Sigmoid colon (tissue), 7 donors: Measurements from ENCODE around the gene PRM1. TPM values are rescaled to one million over a fixed set of nuclear protein-coding genes. Genes with fewer than 3 reads are reported as not detected.

Source experiments
- DNase-seq: peaks from one replicate; pipeline ENCODE4 v3.0.0-alpha.2; 2019
- H3K27ac ChIP-seq, 4 donors: fragments of 200-600 bp; sonication (generic); one replicate each; pipeline ENCODE4 v1.5.1; 2016 to 2019; ENCODE audit warnings: mild to moderate bottlenecking in 1 of 4
- H3K27me3 ChIP-seq, 3 donors: fragments of 200-600 bp; sonication (generic); one replicate each; pipeline ENCODE4 v1.5.1; 2019; ENCODE audit warnings: mild to moderate bottlenecking in 1 of 3
- H3K36me3 ChIP-seq, 4 donors: fragments of 200-600 bp; sonication (generic); one replicate each; pipeline ENCODE4 v1.5.1; 2016 to 2019
- H3K4me1 ChIP-seq, 4 donors: fragments of 200-600 bp; sonication (generic); one replicate each; pipeline ENCODE4 v1.5.1; 2017 to 2019
- H3K4me3 ChIP-seq, 4 donors: fragments of 200-600 bp; sonication (generic); one replicate each; pipeline ENCODE4 v1.5.1; 2017 to 2019; ENCODE audit warnings: mild to moderate bottlenecking in 2 of 4, moderate library complexity in 1 of 4
- H3K9me3 ChIP-seq, 4 donors: fragments of 200-600 bp in 3 of 4; sonication (generic) in 3 of 4; one replicate each; pipeline versions ENCODE4 v1.5.1 to v1.6.1; 2013 to 2019
- EP300 ChIP-seq, 4 donors: sonication (generic); formaldehyde crosslinking; IDR thresholded peaks; one replicate each; pipeline ENCODE4 v1.6.1; 2017; ENCODE audit warnings: antibody characterized with exemption in 4 of 4
- POLR2A ChIP-seq, 2 donors: fragments of 450-650 bp; IDR thresholded peaks; one replicate each; pipeline ENCODE4 v1.6.1; 2016; ENCODE audit warnings: antibody characterized with exemption in 2 of 2, mild to moderate bottlenecking in 2 of 2, moderate library complexity in 2 of 2
- POLR2AphosphoS5 ChIP-seq, 4 donors: sonication (generic); formaldehyde crosslinking; IDR thresholded peaks; one replicate each; pipeline ENCODE4 v1.6.1; 2017; ENCODE audit warnings: antibody characterized with exemption in 4 of 4
- WGBS, 2 donors: extraction: QIAGEN DNeasy Blood & Tissue Kit; methylation state at CpG; one replicate each; pipeline ENCODE4 v1.1.7; 2013; 5-methylcytosine and 5-hydroxymethylcytosine counted together
- intact Hi-C: fragments of 100-400 bp; cut with DNase I; formaldehyde crosslinking; loops from one replicate; pipeline ENCODE4 v1.15.1; 2023
- polyA plus RNA-seq, 3 donors: library from polyadenylated mRNA; stranded (reverse); fragments of 200-250 nt; gene quantifications; one replicate each; pipeline ENCODE4 v1.2.3, GENCODE V29; 2013
- total RNA-seq, 4 donors: library from RNA; depleted of rRNA; stranded (reverse); fragments of >200 nt; gene quantifications; one replicate each; pipeline ENCODE4 v1.1.0, GENCODE V29; 2016
- TF ChIP-seq, protein P1 (sequence below), 4 experiments: fragments of 450-650 bp in 3 of 4; fragments of 200-600 bp in 1 of 4; IDR thresholded peaks; one replicate each; pipeline ENCODE4 v1.5.1; 2016 to 2019; ENCODE audit warnings: antibody characterized with exemption in 4 of 4, mild to moderate bottlenecking in 3 of 4, moderate library complexity in 2 of 4
- donor health status: healthy with polysubstance abuse.
- donor health status: Bipolar disorder and iron deficiency.
- donor health status: healthy.

The PRM1 gene
- total and polyA plus RNA-seq, 7 donors = not detected

DNA sequence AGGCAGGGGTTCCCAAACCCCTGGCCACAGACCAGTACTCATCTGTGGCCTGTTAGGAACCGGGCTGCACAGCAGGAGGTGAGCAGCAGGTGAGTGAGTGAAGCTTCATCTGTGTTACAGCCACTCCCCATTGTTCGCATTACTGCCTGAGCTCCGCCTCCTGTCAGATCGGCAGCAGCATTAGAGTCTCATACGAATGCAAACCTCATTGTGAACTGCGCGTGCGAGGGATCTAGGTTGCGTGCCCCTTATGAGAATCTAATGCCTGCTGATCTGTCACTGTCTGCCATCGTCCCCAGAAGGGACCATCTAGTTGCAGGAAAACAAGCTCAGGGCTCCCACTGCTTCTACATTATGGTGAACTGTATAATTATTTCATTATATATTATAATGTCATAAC lies 39.0 kb upstream of the PRM1 start:
- Histone ChIP-seq H3K36me3 (no peaks in the 10 kb centered on the region), H3K9me3 (no peaks in the 10 kb centered on the region), H3K4me3 (no peak overlapping the region), H3K4me1 (no peaks in the 10 kb centered on the region), H3K27me3 (no peaks in the 10 kb centered on the region), H3K27ac (no peak overlapping the region)
- intact Hi-C loops = no loop called here
- DNase-seq = no peak
- 49 to 81% methylated on average over 10 of the region's 10 CpGs for WGBS, 2 donors
- no peak for TF ChIP-seq POLR2AphosphoS5 (IDR thresholded peaks at IDR 0.05)
- TF ChIP-seq, protein P1, sequence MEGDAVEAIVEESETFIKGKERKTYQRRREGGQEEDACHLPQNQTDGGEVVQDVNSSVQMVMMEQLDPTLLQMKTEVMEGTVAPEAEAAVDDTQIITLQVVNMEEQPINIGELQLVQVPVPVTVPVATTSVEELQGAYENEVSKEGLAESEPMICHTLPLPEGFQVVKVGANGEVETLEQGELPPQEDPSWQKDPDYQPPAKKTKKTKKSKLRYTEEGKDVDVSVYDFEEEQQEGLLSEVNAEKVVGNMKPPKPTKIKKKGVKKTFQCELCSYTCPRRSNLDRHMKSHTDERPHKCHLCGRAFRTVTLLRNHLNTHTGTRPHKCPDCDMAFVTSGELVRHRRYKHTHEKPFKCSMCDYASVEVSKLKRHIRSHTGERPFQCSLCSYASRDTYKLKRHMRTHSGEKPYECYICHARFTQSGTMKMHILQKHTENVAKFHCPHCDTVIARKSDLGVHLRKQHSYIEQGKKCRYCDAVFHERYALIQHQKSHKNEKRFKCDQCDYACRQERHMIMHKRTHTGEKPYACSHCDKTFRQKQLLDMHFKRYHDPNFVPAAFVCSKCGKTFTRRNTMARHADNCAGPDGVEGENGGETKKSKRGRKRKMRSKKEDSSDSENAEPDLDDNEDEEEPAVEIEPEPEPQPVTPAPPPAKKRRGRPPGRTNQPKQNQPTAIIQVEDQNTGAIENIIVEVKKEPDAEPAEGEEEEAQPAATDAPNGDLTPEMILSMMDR (IDR thresholded peaks at IDR 0.05) = no peak
- no peak for TF ChIP-seq EP300 (IDR thresholded peaks at IDR 0.05)
- no peak for TF ChIP-seq POLR2A (IDR thresholded peaks at IDR 0.05)

DNA sequence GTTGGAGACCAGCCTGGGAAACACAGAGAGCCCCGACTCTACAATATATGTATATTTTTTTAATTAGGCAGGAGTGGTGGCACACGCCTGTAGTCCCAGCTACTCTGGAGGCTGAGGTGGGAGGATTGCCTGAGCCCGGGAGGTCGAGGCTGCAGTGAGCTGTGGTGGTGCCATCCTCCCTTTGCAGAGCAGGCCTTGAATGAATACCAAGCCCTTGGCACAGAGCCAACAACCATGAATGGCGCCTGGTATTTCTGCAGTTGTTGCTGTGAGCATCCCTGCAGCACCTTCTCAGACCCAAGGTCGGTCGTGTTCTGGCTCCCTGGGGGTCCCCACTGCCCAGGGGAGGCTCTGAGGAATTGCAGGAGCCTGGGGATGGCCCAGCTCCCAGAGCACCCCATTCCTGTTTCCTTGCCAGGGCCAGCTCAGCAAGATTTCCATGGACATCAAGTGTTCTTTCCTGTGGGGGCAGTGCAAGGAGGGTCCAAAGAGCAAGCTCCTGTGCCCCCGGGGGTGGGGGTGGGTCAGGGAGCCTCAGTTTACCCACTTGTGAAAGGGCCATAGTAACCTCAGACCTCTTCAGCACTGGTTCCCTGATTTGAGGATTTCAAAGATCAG lies 38.5 kb upstream of the PRM1 start:
- Histone ChIP-seq H3K9me3 (no peaks in the 10 kb centered on the region), H3K27ac (no peak overlapping the region), H3K4me3 (no peak overlapping the region), H3K36me3 (no peaks in the 10 kb centered on the region), H3K27me3 (no peaks in the 10 kb centered on the region), H3K4me1 (no peaks in the 10 kb centered on the region)
- WGBS, 2 donors = 38 to 67% methylated on average over 8 of the region's 8 CpGs
- intact Hi-C loops = no loop called here
- TF ChIP-seq POLR2A (IDR thresholded peaks at IDR 0.05) = no peak
- no peak for TF ChIP-seq EP300 (IDR thresholded peaks at IDR 0.05)
- no peak for TF ChIP-seq POLR2AphosphoS5 (IDR thresholded peaks at IDR 0.05)
- TF ChIP-seq, protein P1 (IDR thresholded peaks at IDR 0.05) = no peak
- DNase-seq = no peak

DNA sequence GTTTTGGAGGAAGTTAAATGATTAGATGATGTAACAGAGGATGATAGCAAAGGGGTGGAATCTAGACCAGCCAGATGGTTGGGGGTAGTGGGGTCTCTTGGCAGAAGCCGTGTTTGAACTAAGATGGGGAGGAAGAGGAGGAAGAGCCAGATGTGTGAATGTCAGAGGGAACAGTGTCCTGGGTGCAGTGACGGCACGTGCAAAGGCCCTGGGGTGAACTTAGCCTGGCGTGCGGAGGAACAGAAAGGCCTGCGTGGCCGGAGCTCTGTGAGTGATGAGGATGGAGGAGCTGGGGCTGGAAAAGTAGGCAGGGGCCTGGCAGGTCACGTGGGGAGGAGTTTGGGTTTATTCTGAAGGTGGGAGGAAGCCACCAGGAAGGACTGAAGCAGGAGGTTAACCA lies 37.7 kb upstream of the PRM1 start:
- H3K4me3 ChIP-seq = no peak overlapping the region
- no peaks in the 10 kb centered on the region for H3K36me3 ChIP-seq
- TF ChIP-seq EP300 (IDR thresholded peaks at IDR 0.05) (no peak), POLR2A (IDR thresholded peaks at IDR 0.05) (no peak)
- 89 to 91% methylated on average over 8 of the region's 8 CpGs for WGBS, 2 donors
- H3K27me3 ChIP-seq = no peaks in the 10 kb centered on the region
- no peak overlapping the region for H3K27ac ChIP-seq
- no peaks in the 10 kb centered on the region for H3K4me1 ChIP-seq
- DNase-seq = no peak
- intact Hi-C loops = no loop called here
- no peaks in the 10 kb centered on the region for H3K9me3 ChIP-seq

DNA sequence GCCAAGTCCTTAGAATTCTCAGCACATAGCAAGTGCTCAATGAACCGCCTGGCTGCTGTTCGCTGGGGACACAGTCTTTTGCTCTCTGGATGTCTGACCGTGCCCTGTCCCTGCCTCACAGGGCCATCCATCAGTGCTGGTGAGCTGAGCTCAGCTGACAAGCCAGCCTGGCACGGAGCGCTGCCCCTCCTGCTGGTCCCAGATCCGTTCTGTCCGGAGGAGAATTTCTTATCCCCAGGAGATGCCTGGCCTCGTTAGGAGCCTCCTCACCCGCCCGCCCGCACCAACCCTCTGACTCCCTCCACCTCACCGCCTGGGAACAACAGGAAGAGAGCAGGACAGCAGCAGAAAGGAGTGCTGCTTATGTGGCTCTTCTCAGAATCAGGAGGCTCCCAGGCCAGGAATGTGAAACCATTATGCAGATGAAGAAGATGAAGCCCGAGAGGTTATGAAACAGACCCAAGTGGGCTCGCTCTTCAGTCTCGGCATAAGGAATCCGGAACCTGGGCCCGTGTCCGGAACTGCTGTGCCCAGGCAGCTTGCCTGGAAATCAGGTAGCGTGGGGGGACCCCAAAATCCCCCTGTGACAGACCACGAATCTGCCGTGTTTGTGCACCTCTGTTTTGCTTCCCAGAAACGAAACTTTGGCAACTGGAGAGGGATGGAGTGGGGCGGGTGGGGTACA lies 35.3 kb upstream of the PRM1 start:
- no peak overlapping the region for H3K4me3 ChIP-seq
- no peak for DNase-seq
- no peak overlapping the region for H3K27ac ChIP-seq
- H3K36me3 ChIP-seq = no peaks in the 10 kb centered on the region
- intact Hi-C loops = no loop called here
- no peaks in the 10 kb centered on the region for H3K27me3 ChIP-seq
- TF ChIP-seq, protein P1 (IDR thresholded peaks at IDR 0.05) = no peak
- TF ChIP-seq POLR2A (IDR thresholded peaks at IDR 0.05) (no peak), EP300 (IDR thresholded peaks at IDR 0.05) (no peak), POLR2AphosphoS5 (IDR thresholded peaks at IDR 0.05) (no peak)
- H3K9me3 ChIP-seq = no peaks in the 10 kb centered on the region
- H3K4me1 ChIP-seq = peaks cover 0 to 3% (median 0%) of the 10 kb centered on the region in 4 donors
- 91 to 92% methylated on average over 23 of the region's 23 CpGs for WGBS, 2 donors

DNA sequence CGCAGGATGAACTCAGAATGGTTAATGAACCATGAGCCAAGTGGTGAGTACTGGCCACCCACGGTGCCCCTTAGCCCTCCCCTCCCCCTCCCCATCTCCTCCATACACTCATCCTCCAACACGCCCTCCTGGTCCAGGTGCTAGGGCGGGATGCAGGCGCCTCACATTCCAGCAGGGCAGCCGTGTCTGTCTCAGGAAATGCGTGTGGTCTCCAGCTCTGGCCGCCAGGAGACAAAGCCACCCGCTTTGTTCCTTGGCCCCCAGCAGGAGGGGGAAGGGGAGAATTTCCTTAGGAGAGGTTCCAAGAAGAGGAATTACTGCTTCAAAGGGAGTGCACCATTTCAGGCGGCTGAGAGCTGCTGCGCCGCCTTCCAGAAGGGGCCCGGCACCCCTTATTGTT lies 34.4 kb upstream of the PRM1 start:
- H3K27me3 ChIP-seq = no peaks in the 10 kb centered on the region
- 68 to 71% methylated on average over 13 of the region's 13 CpGs for WGBS, 2 donors
- peaks cover 0 to 3% (median 0%) of the 10 kb centered on the region in 4 donors for H3K4me1 ChIP-seq
- no peaks in the 10 kb centered on the region for H3K36me3 ChIP-seq
- DNase-seq = no peak
- intact Hi-C loops = no loop called here
- H3K9me3 ChIP-seq = no peaks in the 10 kb centered on the region
- H3K4me3 ChIP-seq = no peak overlapping the region
- TF ChIP-seq, protein P1 (IDR thresholded peaks at IDR 0.05) = no peak
- TF ChIP-seq POLR2AphosphoS5 (IDR thresholded peaks at IDR 0.05) = no peak
- no peak for TF ChIP-seq EP300 (IDR thresholded peaks at IDR 0.05)
- no peak for TF ChIP-seq POLR2A (IDR thresholded peaks at IDR 0.05)
- no peak overlapping the region for H3K27ac ChIP-seq
